ENCODE results near the gene WNK4. TPM values are rescaled to one million over a fixed set of nuclear protein-coding genes. Genes with fewer than 3 reads are reported as not detected.
A peak's percentile ranks its signal among the peaks of the same experiment; 100 is the strongest.

The WNK4 gene
- total and polyA plus RNA-seq, 10 donors = 0.04 to 0.52 (median 0.10) TPM; not detected in 5

GRCh38 chr17:42798383-42799380 is 18.3 kb downstream of the WNK4 start, which contains the start of the genes CNTD1 and COA3:
TSS of gene CNTD1 (plus strand) at chr17:42798861. CDS start at chr17:42799068, 207 bp downstream.
TSS of gene COA3 (minus strand) at chr17:42798704. CDS start at chr17:42798681, 23 bp downstream.
- Histone ChIP-seq H3K27ac (peak within 1 kb of the TSS in 6 of 8 donors; percentile 61 to 84 (median 76)), H3K9me3 (no peaks in the 10 kb centered on the region), H3K36me3 (peaks cover 0 to 20% (median 2%) of the 10 kb centered on the region in 6 donors), H3K27me3 (replicated peaks in 1 of 7) (no peaks in the 10 kb centered on the region), H3K4me3 (peak within 1 kb of the TSS; percentile 62 to 97 (median 84)), H3K4me1 (peaks cover 13 to 43% (median 25%) of the 10 kb centered on the region in 6 donors)
- intact Hi-C loops (cut with DNase I; ENCODE audit: low total_unique reads) = no loop called here
- no peak for TF ChIP-seq POLR2A (IDR thresholded peaks at IDR 0.05)
- peak in 1 of 11 experiments; percentile 22 for TF ChIP-seq CTCF (IDR thresholded peaks at IDR 0.05 in 8 of 11, conservative IDR thresholded peaks at IDR 0.05 in 3 of 11)
- TF ChIP-seq POLR2AphosphoS5 (IDR thresholded peaks at IDR 0.05) = peak; percentile 78 to 90 (median 82)
- WGBS, 5 donors = 22 to 41% (median 27%) methylated on average over 45 to 66 of the region's 66 CpGs
- peak; percentile 97 for DNase-seq

GRCh38 chr17:42803074-42803883 is 22.9 kb downstream of the WNK4 start:
- no peak overlapping the region for H3K27ac ChIP-seq
- H3K9me3 ChIP-seq = no peaks in the 10 kb centered on the region
- no peak for TF ChIP-seq POLR2AphosphoS5 (IDR thresholded peaks at IDR 0.05)
- TF ChIP-seq POLR2A (IDR thresholded peaks at IDR 0.05) = no peak
- no peak for TF ChIP-seq CTCF (IDR thresholded peaks at IDR 0.05 in 8 of 11, conservative IDR thresholded peaks at IDR 0.05 in 3 of 11)
- no peak overlapping the region for H3K4me3 ChIP-seq
- no peak for DNase-seq
- peaks cover 0 to 8% (median 6%) of the 10 kb centered on the region in 6 donors for H3K4me1 ChIP-seq
- peaks cover 0 to 8% (median 0%) of the 10 kb centered on the region in 6 donors for H3K36me3 ChIP-seq
- intact Hi-C loops (cut with DNase I; ENCODE audit: low total_unique reads) = no loop called here
- H3K27me3 ChIP-seq (replicated peaks in 1 of 7) = no peaks in the 10 kb centered on the region
- 60 to 79% (median 66%) methylated on average over 2 of the region's 2 CpGs for WGBS, 5 donors

- no peaks in the 10 kb centered on the region for H3K4me1 ChIP-seq
- DNase-seq = no peak
- no peak overlapping the region for H3K27ac ChIP-seq
- 96 to 100% (median 97%) methylated on average over 1 of the region's 1 CpG for WGBS, 5 donors
- H3K27me3 ChIP-seq (replicated peaks in 1 of 7) = no peaks in the 10 kb centered on the region
- TF ChIP-seq POLR2AphosphoS5 (IDR thresholded peaks at IDR 0.05) (no peak), POLR2A (IDR thresholded peaks at IDR 0.05) (no peak), CTCF (IDR thresholded peaks at IDR 0.05 in 8 of 11, conservative IDR thresholded peaks at IDR 0.05 in 3 of 11) (no peak)
- H3K9me3 ChIP-seq = no peaks in the 10 kb centered on the region
- intact Hi-C loops (cut with DNase I; ENCODE audit: low total_unique reads) = no loop called here
- peaks cover 0 to 24% (median 11%) of the 10 kb centered on the region in 6 donors for H3K36me3 ChIP-seq
- no peak overlapping the region for H3K4me3 ChIP-seq
Observed at GRCh38 chr17:42804918-42805367, 24.5 kb downstream of the WNK4 start.

All from spleen (tissue), 11 donors.